GM18502 (cell line): ENCODE results near the gene LMBRD2.
"Not testable (repeated sequence)": the region's sequence is repeated elsewhere in the genome, so short reads cannot be mapped to it uniquely, and the experiment has no call there.

Experiments used
- ATAC-seq: cut with Tn5 transposase; IDR thresholded peaks from one replicate; pipeline ENCODE4 v1.9.1; 2021; ENCODE audit warnings: mild to moderate bottlenecking; ENCODE audit not compliant: unreplicated experiment, poor library complexity

LMBRD2 gene

DNA sequence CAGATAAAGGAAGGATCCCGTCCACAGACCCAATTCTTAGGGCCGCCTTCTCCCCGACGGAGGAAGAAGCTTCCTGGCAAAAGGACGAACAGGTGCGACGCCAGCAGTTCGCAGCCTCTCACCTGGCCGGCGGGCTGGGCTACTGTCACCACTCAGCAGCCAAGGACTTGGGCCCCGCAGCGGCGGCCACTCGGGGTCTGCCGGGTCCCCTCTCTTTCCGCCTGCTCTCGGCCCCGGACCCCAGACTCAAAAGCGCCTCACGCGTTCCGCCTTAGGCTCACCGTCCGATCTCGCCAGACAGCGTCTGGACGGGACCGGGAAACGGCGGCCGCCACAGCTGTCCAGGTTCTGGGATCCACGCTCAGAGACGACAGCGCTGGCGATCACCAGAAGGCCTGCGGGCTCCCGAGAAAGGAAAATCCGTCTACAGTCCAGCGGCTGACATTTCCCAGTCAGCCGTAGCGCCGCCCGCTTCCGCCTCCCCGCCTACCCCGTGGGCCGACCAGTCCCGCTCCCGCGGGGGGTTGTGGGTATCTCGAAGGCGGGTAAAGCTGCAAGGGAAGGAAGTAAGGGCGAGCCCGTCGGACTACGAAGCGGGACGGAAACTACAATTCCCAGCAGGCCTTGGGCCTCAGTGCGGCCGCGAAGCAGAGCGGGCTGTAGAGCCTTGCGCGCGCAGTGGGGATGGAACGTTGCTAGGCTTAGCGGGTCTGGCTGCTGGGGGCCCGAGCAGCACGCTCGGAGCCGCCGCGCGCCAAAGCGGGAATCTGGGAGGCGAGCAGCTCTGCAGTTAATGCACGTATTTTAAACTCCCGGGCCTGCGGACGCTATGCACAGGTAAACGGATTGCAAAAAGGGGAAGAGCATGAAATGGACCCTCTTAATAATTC is at the start of gene LMBRD2, which contains the start of gene SKP2:
LMBRD2 (minus strand) TSS at position 454 of the 890 bp plus-strand sequence. CDS start 8,538 bp downstream, outside the sequence.
SKP2 (plus strand) TSS at position 678 of the 890 bp plus-strand sequence; CDS start at position 830, 152 bp downstream.
- peak; percentile 99 for ATAC-seq

DNA sequence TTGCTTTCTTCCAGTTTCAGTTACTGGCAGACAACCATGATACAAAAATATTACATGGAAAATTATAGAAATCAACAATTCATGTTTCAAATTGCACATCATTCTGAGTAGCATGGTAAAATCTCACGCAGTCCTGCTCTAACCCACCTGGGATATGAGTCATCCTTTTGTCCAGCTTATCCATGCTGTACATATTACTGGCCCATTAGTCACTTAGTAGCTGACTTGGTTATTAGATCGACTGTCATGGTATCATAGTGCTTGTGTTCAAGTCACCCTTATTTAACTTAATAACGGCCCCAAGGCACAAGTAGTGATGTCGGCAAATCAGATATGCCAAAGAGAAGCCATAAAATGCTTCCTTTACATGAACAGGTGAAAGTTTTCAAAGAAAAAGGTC is 48.8 kb upstream of the LMBRD2 start:
- no peak for ATAC-seq

GRCh38 chr5:36199620-36200019 is 47.9 kb upstream of the LMBRD2 start:
- ATAC-seq: no peak

- not testable (repeated sequence) for ATAC-seq
Measured at GRCh38 chr5:36198783-36199182, 47.1 kb upstream of the LMBRD2 start.

DNA sequence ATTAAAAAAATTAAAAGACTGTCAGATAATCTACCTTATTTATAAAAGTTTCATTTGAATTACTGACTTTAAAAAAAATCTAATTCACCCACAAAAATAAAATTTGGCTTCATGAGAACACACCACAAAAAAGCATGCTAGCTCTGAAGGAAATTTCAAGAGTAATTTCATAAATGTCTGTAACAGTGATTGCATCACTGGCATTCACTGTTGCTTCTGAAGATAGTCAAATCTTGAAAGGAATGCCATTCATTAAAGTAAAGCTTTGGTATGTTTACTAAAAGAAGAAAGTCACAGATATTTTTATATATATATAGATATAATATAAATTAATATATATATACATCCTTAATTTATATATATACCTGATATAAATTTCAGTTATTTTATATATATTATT is 46.6 kb upstream of the LMBRD2 start:
- no peak for ATAC-seq

DNA sequence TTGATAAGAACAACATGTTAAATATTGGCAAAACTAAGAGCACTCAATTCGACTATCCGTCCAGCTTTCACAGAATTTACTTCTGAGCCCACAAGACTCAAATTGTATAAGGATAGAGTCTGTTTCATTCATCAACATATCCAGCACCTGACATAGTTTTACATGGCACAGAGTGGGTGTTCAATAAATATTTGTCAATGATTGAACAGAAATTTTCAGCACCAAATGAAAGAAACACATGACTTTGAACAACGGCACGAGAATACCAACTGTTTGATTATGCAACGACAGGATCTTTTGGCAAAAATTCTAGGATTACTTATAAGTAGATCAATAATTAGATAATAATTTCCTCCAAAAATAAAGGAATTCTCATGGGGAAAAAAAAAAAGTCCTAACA is 42.1 kb upstream of the LMBRD2 start:
- no peak for ATAC-seq

DNA sequence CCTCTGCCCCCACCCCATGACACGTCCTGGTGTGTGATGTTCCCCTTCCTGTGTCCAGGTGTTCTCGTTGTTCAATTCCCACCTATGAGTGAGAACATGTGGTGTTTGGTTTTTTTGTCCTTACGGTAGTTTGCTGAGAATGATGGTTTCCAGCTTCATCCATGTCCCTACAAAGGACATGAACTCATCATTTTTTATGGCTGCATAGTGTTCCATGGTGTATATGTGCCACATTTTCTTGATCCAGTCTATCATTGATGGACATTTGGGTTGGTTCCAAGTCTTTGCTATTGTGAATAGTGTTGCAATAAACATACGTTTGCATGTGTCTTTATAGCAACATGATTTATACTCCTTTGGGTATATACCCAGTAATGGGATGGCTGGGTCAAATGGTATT is 32.7 kb upstream of the LMBRD2 start:
- ATAC-seq: not testable (repeated sequence)

- ATAC-seq: no peak
Measured at GRCh38 chr5:36181774-36182173, 30.1 kb upstream of the LMBRD2 start.

- ATAC-seq: no peak
Measured at GRCh38 chr5:36180556-36181350, 29.1 kb upstream of the LMBRD2 start.

DNA sequence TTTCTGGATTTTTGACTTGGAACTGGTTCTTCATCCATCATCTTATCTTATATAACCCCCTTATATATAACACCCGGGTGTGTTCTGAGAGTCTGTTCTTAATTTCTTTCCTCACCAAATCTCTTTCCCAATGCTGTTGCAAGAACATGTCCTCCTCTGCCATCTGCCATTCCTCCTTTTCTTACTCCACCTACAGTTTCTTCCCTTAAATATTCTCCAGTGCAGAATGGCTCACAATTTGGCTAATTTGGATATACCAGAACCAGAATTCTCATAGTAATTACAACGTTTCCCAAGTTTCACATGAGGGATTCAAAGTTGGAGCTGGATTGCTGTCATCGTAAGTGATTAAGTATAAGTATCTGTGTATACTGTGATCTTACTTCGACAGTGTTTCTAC is 28.3 kb upstream of the LMBRD2 start:
- ATAC-seq: no peak

GRCh38 chr5:36178524-36178890 is 26.8 kb upstream of the LMBRD2 start:
- ATAC-seq: no peak

- ATAC-seq: no peak
Measured at GRCh38 chr5:36177715-36178523, 26.2 kb upstream of the LMBRD2 start.

DNA sequence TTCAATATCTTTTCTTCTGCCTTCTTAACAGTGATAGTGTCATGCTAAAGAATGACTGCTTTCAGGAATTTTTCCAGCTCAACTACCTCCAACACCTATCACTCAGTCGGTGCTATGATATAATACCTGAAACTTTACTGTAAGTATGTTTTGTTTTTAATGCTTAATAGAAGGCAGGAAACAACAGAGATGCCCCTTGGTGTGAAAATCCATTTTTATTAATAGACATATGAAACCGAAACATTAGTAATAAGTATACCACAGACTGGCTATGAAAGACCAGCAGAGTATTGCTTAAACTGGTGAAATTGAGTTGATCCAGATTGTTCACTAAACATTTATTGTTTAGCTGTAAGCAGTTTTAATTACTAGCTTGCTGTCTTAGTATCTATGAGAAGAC is 25.5 kb upstream of the LMBRD2 start:
- peak; percentile 99 for ATAC-seq

DNA sequence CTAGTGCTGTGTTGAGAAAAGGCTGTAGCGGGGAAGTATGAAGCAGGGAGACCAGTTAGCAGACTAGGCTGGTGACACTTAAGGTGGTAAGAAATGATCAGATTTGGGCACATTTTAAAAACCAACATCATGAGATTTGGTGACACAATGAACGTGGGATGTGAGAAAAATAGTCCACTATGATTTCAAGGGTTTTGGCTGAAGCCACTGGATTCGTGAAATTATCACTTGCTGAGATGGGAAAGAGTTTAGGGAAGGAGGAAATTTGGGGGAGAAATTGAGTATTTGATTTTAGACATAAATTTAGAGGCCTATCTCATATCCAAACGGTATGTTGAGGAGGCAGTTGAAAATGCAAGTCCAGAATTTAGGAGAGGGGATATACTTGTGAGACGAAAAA is 23.4 kb upstream of the LMBRD2 start:
- ATAC-seq: no peak

- ATAC-seq: no peak
Measured at GRCh38 chr5:36174119-36174518, 22.4 kb upstream of the LMBRD2 start.

DNA sequence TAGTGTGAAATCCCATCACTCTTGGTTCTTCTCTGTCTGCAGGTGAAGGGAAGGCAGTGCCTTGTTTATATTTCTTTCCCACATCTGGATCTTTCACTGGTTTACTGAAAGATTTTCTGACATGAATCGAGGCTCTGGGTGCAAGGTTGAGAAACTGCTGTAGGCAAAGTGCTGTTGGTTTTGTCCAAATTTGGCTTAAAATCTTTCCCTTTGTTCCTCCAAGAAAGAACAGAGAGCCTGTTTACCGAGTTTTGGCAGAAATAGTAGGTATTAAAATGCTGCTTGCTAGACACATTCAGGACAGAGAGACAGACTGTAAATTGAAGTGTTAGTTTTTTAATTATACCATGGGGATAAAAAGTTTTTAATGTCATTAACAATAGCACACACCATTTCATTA is 21.7 kb upstream of the LMBRD2 start:
- ATAC-seq: no peak

DNA sequence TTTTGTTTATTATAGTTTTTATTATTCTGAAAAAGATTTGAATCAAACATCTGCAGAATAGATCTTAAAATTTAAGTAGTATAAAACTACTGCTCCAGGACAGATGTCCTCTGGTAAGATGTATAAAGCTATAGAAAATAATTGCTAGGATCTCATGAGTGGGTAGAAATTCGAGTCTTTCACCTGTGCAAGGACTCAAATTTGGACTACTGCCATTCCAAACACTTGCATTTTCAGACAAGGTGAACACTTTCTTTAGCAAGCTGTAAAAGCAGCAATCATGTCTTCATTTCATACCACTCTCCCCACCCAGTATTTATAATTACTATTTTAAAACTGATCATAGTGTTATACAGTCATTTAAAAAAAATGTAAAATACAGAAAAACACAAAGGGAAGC is 20.9 kb upstream of the LMBRD2 start:
- no peak for ATAC-seq

DNA sequence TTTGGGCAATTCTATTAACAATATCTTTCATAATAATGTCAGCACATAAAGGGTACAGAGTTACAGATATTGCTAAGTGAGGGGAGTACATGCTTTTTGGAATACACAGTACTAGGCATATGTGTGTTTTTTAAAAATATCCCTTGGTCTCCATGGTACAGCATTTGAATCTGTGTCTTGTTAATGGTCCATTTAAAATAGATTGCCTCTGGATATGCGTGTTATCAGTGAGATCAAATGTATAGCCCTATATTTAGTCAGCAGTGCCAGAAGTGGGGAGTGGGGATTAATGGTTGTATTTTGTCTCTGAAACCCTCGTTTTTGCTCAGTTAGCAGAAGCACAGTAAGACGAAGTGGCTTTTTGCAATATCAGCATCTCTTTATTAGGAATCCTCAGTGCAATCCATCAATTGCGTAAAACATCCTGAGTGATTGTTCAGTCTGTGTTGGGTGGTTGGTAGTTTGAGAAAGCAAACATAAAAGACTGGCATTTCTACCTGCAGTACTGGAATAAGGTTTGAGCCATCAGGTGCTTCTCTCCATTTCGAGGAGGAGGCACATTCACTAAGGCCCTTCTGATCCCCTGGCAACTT is 19.2 kb upstream of the LMBRD2 start:
- no peak for ATAC-seq

DNA sequence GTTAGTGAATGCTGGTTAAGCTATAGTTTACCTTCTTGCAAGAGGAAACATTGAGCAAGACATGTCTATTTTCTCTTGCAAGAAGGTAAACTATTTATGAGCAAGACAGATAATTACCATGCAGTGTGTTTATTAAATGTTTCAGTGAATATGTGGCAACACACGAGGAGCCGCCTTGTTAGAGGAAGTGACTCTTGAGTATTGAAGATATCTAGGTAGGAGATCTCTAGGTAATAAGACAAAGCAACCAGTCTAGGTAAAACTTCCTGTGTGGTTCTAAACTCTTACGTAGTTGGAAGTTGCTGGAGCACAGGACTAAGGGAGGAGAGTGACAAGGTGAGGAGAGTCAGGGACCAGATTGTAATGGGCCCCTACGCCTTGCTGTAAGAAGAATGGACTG is 17.1 kb upstream of the LMBRD2 start:
- ATAC-seq: no peak

DNA sequence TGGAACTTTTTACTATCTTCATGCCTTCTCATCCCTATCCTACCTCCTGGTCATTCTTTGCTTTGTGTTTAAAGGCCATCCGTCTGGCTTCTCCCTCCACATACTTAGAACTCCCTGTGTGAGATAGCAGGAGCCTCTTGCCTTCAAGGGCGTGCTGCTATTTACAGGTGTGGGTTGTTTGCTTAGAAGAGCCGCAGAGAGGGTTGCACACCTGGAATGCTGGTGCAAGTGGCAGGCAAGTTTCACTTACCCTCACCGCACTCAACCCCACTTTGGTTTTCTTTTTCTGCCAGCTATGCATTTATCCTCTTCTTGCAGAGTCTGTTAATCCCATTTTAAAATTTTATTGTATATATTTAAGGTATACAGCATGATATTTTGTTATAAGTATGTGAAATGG is 12.8 kb upstream of the LMBRD2 start:
- no peak for ATAC-seq
